Left lung (tissue), 10 donors: ENCODE data around the gene CCR8. TPM values are rescaled to one million over a fixed set of nuclear protein-coding genes. Genes with fewer than 3 reads are reported as not detected.

ENCODE experiments used
- ATAC-seq: fragments of 200-7000 bp; cut with Tn5 transposase; one replicate; pipeline ENCODE4 v1.9.1; 2020; ENCODE audit warnings: moderate library complexity
- DNase-seq, 4 donors: peaks; one replicate each; pipeline ENCODE4 v3.0.0-alpha.2; 2013 to 2020
- H3K27ac ChIP-seq, 2 donors: fragments of 200-600 bp; sonication (generic) in 1 of 2; one replicate each; pipeline versions ENCODE4 v1.5.0 to v1.8.0; 2020 to 2021
- H3K27me3 ChIP-seq, 2 donors: fragments of 200-600 bp; sonication (generic) in 1 of 2; one replicate each; pipeline versions ENCODE4 v1.5.0 to v1.8.0; 2020 to 2021
- H3K36me3 ChIP-seq, 2 donors: fragments of 200-600 bp; sonication (generic) in 1 of 2; one replicate each; pipeline versions ENCODE4 v1.5.0 to v1.8.0; 2020 to 2021
- H3K4me1 ChIP-seq, 2 donors: fragments of 200-600 bp; one replicate each; pipeline ENCODE4 v1.8.0; 2021
- H3K4me3 ChIP-seq, 2 donors: fragments of 200-600 bp; sonication (generic) in 1 of 2; one replicate each; pipeline versions ENCODE4 v1.5.0 to v1.8.0; 2020 to 2021; ENCODE audit warnings: mild to moderate bottlenecking in 1 of 2
- H3K9me3 ChIP-seq, 2 donors: fragments of 200-600 bp; sonication (generic) in 1 of 2; one replicate each; pipeline versions ENCODE4 v1.5.0 to v1.8.0; 2020 to 2021
- intact Hi-C, 2 donors: fragments of 100-400 bp; cut with DNase I; formaldehyde crosslinking; loops; one replicate each; pipeline versions ENCODE4 v1.11.2 to v1.14.2; 2022
- polyA plus RNA-seq, 6 donors: library from polyadenylated mRNA; unstranded; fragments of 120-200 nt; gene quantifications; one replicate each; pipeline ENCODE4 v1.2.1, GENCODE V29; 2013; ENCODE audit not compliant: insufficient read length in 6 of 6
- total RNA-seq, 2 donors: library from RNA; stranded (reverse); fragmentation: NEBNext Ultra II Directional; extraction: Animal tissue kit (Norgen Biotek cat#: 25700); gene quantifications; one replicate each; pipeline ENCODE4 v1.2.1, GENCODE V29; 2021
- TF ChIP-seq, protein P1 (sequence below), 2 donors: fragments of 200-600 bp; sonication (generic) in 1 of 2; IDR thresholded peaks; one replicate each; pipeline versions ENCODE4 v1.5.0 to v1.8.0; 2021; ENCODE audit warnings: antibody characterized with exemption in 2 of 2
- donor health status: DM: no; HTN: yes; CAD: no.
- donor health status: DM: no; HTN: no; CAD: no.

Gene CCR8
- total and polyA plus RNA-seq, 8 donors = 0.29 TPM; not detected in 7

DNA sequence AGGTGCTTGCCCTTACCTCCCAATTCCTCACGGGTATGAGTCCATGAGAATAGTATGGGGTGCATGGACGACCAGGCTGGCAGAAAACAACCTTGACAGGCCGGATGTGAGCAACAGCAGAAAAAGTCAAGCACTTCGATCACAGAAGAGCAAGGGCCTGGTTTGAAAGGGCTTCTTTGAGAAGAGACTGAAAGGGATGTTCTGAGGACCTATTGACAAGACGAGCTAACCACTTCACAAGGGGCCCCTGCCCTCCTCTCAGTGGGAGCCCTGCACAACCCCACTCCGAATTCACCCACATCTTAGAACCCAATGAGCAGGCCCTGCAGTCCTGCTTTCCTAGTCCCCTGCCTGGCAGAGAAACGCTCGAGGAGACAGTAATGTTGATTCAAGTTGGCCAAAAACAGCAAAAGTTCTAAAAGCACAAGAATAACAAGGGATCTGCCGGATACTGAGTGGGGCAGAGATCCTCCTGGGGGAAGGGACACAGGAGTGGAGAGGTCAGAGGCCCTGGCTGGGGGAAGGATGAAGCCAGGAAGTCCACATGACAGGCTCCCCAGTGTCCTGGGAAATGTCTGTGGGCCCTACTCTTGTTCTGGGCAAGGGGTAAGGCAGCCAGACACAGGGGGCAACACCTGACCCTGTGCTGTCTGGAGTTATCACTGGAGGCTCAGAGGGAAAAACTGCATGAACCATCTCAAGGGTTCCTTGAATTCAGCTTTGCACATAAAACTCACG lies 34.9 kb upstream of the CCR8 start:
- Histone ChIP-seq H3K27ac (no peak overlapping the region), H3K27me3 (no peaks in the 10 kb centered on the region), H3K9me3 (peaks cover 0 to 13% of the 10 kb centered on the region in 2 donors), H3K36me3 (no peaks in the 10 kb centered on the region), H3K4me1 (no peaks in the 10 kb centered on the region), H3K4me3 (no peak overlapping the region)
- TF ChIP-seq, protein P1, sequence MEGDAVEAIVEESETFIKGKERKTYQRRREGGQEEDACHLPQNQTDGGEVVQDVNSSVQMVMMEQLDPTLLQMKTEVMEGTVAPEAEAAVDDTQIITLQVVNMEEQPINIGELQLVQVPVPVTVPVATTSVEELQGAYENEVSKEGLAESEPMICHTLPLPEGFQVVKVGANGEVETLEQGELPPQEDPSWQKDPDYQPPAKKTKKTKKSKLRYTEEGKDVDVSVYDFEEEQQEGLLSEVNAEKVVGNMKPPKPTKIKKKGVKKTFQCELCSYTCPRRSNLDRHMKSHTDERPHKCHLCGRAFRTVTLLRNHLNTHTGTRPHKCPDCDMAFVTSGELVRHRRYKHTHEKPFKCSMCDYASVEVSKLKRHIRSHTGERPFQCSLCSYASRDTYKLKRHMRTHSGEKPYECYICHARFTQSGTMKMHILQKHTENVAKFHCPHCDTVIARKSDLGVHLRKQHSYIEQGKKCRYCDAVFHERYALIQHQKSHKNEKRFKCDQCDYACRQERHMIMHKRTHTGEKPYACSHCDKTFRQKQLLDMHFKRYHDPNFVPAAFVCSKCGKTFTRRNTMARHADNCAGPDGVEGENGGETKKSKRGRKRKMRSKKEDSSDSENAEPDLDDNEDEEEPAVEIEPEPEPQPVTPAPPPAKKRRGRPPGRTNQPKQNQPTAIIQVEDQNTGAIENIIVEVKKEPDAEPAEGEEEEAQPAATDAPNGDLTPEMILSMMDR (IDR thresholded peaks at IDR 0.05) = no peak
- no peak for ATAC-seq
- intact Hi-C loops = loop anchor here in 1 of 2 donors (5.0 kb wide), 1 partner anchor 167 kb away; no protein-coding TSS in a partner anchor
- DNase-seq = no peak

DNA sequence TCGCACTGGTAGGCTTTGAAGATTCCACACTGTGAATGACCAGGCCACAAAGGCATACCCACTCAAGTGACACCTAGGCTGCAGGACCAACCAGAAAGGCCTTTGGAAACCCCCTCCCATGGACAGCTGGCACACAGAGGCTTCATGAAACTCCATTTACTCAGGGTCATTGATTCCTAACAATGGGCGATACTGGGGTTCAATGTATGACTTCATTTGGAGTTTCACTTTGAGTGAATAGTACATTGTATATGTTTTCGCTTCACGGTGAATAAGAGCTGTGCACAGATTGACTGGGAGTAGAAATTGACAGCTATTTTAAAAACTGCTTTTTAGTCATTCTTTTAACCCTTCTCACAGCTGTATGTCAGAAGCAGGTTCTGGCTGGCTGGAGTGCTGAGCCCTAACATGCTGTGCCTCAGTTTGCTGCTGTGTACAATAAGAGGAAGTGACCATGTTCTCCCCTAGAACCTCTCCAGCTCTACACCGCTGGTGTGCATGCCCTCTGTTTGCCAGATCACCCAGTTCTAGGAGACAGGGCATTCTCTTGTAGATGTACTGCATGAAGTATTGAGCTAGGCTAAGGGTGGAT lies 34.2 kb upstream of the CCR8 start:
- ATAC-seq (no peak), DNase-seq (no peak)
- peaks cover 0 to 18% of the 10 kb centered on the region in 2 donors for H3K9me3 ChIP-seq
- no peaks in the 10 kb centered on the region for H3K4me1 ChIP-seq
- H3K27me3 ChIP-seq = no peaks in the 10 kb centered on the region
- intact Hi-C loops = no loop called here
- TF ChIP-seq, protein P1 (IDR thresholded peaks at IDR 0.05) = no peak
- H3K4me3 ChIP-seq = no peak overlapping the region
- no peak overlapping the region for H3K27ac ChIP-seq
- H3K36me3 ChIP-seq = no peaks in the 10 kb centered on the region

DNA sequence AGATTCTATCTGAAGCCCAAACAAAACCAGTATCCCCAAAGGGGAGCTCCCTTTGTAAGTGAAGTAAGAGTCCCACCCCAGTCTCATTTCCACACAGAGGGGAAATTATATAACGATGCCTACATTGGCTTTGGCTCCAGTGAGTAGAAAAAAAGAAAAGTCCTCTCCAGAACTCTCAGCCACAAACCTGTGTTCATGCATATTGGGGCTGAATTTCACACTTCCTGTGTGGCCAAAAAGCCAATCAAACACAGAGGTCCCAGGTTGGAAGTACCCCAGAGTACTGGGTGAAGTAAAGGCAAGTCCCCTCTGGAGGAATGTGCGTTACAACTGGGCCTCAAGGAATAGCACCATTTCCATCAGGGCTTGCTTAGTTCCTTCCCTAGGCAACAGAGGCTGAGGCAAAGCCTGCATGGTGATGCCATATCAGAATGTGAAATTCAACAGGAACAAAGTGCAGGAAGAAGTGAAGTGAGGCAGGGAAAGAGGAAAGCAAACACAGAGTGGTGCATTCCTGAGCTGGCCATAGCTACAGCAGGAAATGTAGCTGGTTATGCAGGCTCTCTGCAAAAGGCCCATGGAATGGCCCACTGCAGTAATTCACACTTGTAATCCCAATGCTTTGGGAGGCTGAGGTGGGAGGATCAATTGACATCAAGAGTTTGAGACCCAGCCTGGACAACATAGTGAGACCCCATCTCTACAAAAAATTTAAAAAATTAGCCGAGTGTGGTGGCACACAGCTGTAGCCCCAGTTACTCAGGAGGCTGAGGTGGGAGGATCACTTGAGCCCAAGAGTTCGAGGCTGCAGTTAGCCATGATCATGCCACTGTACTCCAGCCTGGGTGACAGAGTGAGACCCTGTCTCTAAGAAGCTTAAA lies 33.1 kb upstream of the CCR8 start:
- Histone ChIP-seq H3K36me3 (no peaks in the 10 kb centered on the region), H3K27me3 (no peaks in the 10 kb centered on the region), H3K9me3 (peaks cover 0 to 27% of the 10 kb centered on the region in 2 donors), H3K4me3 (no peak overlapping the region), H3K4me1 (no peaks in the 10 kb centered on the region), H3K27ac (no peak overlapping the region)
- ATAC-seq = no peak
- TF ChIP-seq, protein P1 (IDR thresholded peaks at IDR 0.05) = no peak
- intact Hi-C loops = no loop called here
- DNase-seq = no peak

DNA sequence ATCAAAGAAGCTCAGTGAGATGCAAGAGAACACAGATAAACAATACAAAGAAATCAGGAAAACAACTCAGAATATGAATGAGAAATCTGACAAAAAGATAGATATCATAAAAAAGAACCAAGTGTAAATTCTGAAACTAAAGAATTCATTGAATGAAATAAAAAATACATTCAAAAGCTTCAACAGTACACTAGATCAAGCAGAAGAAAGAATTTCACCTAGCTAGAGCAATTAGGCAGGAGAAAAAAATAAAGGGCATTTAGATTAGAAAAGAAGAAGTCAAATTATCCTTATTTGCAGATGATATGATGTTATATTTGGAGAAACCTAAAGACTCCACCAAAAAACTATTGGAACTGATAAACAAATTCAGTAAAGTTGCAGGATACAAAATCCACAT lies 30.2 kb upstream of the CCR8 start:
- TF ChIP-seq, protein P1 (IDR thresholded peaks at IDR 0.05) = no peak
- ATAC-seq (no peak), DNase-seq (no peak)
- Histone ChIP-seq H3K4me1 (no peaks in the 10 kb centered on the region), H3K27me3 (no peaks in the 10 kb centered on the region), H3K4me3 (no peak overlapping the region), H3K27ac (no peak overlapping the region), H3K9me3 (peaks cover 0 to 43% of the 10 kb centered on the region in 2 donors), H3K36me3 (no peaks in the 10 kb centered on the region)
- intact Hi-C loops = no loop called here

DNA sequence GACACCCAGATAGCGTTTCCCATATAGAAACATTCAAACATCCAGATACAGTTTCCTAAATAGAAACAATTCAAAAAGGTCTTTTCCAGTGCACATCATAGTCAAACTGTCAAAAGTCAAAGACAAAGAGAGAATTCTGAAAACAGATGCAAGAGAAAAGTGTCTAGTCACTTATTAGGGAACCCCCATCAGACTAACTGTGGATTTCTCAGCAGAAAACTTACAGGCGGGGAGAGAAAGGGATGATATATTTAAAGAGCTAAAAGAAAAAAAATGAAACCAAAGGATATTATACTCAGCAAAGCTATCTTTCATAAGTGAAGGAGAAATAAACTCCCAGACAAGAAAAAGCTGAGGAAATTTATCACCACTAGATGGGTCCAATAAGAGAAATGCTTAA lies 27.3 kb upstream of the CCR8 start:
- Histone ChIP-seq H3K4me3 (no peak overlapping the region), H3K36me3 (no peaks in the 10 kb centered on the region), H3K27ac (no peak overlapping the region), H3K4me1 (no peaks in the 10 kb centered on the region), H3K9me3 (peaks cover 0 to 51% of the 10 kb centered on the region in 2 donors), H3K27me3 (no peaks in the 10 kb centered on the region)
- no peak for ATAC-seq
- TF ChIP-seq, protein P1 (IDR thresholded peaks at IDR 0.05) = no peak
- DNase-seq = no peak
- intact Hi-C loops = no loop called here
